Activated CD8-positive, alpha-beta memory T cell treated with anti-CD3 and anti-CD28 coated beads, Interleukin-2, amount 10 ng/mL, durations not matched to agents 7 days and 5 days (primary cell): ENCODE measurements around the gene GCSH. TPM values are rescaled to one million over a fixed set of nuclear protein-coding genes. Genes with fewer than 3 reads are reported as not detected.

Source experiments
- total RNA-seq, 2 experiments: library from RNA; stranded (reverse); gene quantifications; one replicate each; pipeline ENCODE4 v1.2.3, GENCODE V29; 2021

Gene GCSH
- total RNA-seq, 2 experiments from 2014 or later = 7.1 to 12.1 TPM

Other genes with a start within 250 kb of the GCSH start
- gene CMC2, start 89.5 kb downstream of the GCSH start, total RNA-seq = 100 to 1,000 TPM in 1 of 2 experiments, 10 to 100 TPM in 1; 93.3 to 136 TPM
- 10 to 100 TPM; 66.1 to 73.7 TPM for gene CENPN, start 89.2 kb downstream of the GCSH start, total RNA-seq
- gene ATMIN, start 60.6 kb downstream of the GCSH start, total RNA-seq = 10 to 100 TPM; 20.9 to 27.5 TPM
- not detected for gene C16orf46, start 19.2 kb downstream of the GCSH start, total RNA-seq
- gene BCO1, start 142.3 kb upstream of the GCSH start, total RNA-seq = not detected
- gene GAN, start 218.6 kb upstream of the GCSH start, total RNA-seq = 10 to 100 TPM in 1 of 2 experiments, 1 to 10 TPM in 1; 8.1 to 10.3 TPM